ENCODE results near the gene TMEM88.

Gene TMEM88

GRCh38 chr17:7818026-7818425 is 36.8 kb upstream of the TMEM88 start:
- TF ChIP-seq ZNF565 (CRISPR knock-in tag; conservative IDR thresholded peaks at IDR 0.05; ENCODE audit: low read depth) (no peak), SNAI2 (CRISPR knock-in tag; IDR thresholded peaks at IDR 0.05) (no peak), ARNTL (CRISPR knock-in tag; IDR thresholded peaks at IDR 0.05; ENCODE audit: borderline replicate concordance, low read depth) (no peak), POU6F1 (CRISPR knock-in tag; IDR thresholded peaks at IDR 0.05; ENCODE audit: borderline replicate concordance, low read depth) (no peak), GLIS3 (CRISPR knock-in tag; IDR thresholded peaks at IDR 0.05) (no peak), RARB (CRISPR knock-in tag; IDR thresholded peaks at IDR 0.05) (no peak), ZFP3 (CRISPR knock-in tag; IDR thresholded peaks at IDR 0.05) (no peak), CSRNP3 (CRISPR knock-in tag; IDR thresholded peaks at IDR 0.05) (no peak), PPARA (CRISPR knock-in tag; IDR thresholded peaks at IDR 0.05; ENCODE audit: borderline replicate concordance) (no peak), ZNF8 (CRISPR knock-in tag; IDR thresholded peaks at IDR 0.05) (no peak), ZNF70 (CRISPR knock-in tag; IDR thresholded peaks at IDR 0.05) (no peak), CSDC2 (CRISPR knock-in tag; IDR thresholded peaks at IDR 0.05) (no peak), TOX (CRISPR knock-in tag; IDR thresholded peaks at IDR 0.05; ENCODE audit: borderline replicate concordance) (no peak)
- ATAC-seq = no peak

DNA sequence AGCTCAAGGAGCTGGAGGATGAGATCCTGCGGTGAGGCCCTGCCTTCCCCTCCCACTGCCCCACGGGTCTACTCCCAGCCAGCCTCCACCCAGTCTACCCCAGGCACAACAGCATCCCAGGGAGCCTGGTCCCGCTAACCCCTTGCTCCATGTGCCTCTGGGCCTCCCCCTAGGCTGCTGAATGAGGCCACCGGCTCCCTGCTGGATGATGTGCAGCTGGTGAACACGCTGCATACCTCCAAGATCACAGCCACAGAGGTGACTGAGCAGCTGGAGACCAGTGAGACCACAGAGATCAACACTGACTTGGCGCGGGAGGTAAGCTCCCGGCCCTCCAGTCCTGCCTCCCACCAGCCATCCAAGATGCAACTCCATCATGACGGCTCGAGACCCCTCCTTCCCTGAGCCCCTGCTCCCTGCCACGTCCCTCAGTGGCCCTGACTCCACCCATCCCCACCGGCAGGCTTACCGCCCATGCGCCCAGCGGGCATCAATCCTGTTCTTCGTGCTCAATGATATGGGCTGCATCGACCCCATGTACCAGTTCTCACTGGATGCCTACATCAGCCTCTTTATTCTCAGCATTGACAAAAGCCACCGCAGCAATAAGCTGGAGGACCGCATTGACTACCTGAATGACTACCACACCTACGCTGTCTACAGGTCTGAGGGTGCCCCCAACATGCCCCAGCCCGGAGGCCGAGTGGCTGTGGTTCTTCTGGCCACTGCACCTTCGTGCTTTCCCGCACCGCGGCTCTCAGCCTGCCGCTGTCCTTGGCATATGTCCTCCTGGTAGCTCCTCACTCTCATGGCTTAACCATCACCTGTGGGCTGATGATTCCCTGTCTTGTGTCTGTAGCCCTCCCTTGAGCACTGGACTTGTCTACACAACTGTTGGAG is 35.9 kb upstream of the TMEM88 start:
- TF ChIP-seq PPARA (CRISPR knock-in tag; IDR thresholded peaks at IDR 0.05; ENCODE audit: borderline replicate concordance) (no peak), TSHZ2 (CRISPR knock-in tag; IDR thresholded peaks at IDR 0.05) (no peak), ZNF8 (CRISPR knock-in tag; IDR thresholded peaks at IDR 0.05) (no peak), SNAI2 (CRISPR knock-in tag; IDR thresholded peaks at IDR 0.05) (no peak), CSRNP3 (CRISPR knock-in tag; IDR thresholded peaks at IDR 0.05) (no peak), OSR1 (CRISPR knock-in tag; IDR thresholded peaks at IDR 0.05) (no peak), TCF4 (CRISPR knock-in tag; IDR thresholded peaks at IDR 0.05; ENCODE audit: borderline replicate concordance) (no peak), TOX (CRISPR knock-in tag; IDR thresholded peaks at IDR 0.05; ENCODE audit: borderline replicate concordance) (no peak), ZNF70 (CRISPR knock-in tag; IDR thresholded peaks at IDR 0.05) (no peak), CSDC2 (CRISPR knock-in tag; IDR thresholded peaks at IDR 0.05) (no peak), ARNTL (CRISPR knock-in tag; IDR thresholded peaks at IDR 0.05; ENCODE audit: borderline replicate concordance, low read depth) (no peak), RARB (CRISPR knock-in tag; IDR thresholded peaks at IDR 0.05) (no peak), ZFP30 (CRISPR knock-in tag; IDR thresholded peaks at IDR 0.05) (no peak)
- TF ChIP-seq, protein P1, sequence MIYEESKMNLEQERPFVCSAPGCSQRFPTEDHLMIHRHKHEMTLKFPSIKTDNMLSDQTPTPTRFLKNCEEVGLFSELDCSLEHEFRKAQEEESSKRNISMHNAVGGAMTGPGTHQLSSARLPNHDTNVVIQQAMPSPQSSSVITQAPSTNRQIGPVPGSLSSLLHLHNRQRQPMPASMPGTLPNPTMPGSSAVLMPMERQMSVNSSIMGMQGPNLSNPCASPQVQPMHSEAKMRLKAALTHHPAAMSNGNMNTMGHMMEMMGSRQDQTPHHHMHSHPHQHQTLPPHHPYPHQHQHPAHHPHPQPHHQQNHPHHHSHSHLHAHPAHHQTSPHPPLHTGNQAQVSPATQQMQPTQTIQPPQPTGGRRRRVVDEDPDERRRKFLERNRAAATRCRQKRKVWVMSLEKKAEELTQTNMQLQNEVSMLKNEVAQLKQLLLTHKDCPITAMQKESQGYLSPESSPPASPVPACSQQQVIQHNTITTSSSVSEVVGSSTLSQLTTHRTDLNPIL (CRISPR knock-in tag; IDR thresholded peaks at IDR 0.05; ENCODE audit: low read depth) = no peak
- no peak for ATAC-seq

- TF ChIP-seq SNAI2 (CRISPR knock-in tag; IDR thresholded peaks at IDR 0.05) = no peak
- no peak for ATAC-seq
Measured at GRCh38 chr17:7820231-7820630, 34.6 kb upstream of the TMEM88 start.
